Stimulated activated CD8-positive, alpha-beta memory T cell treated with anti-CD3 and anti-CD28 coated beads, Interleukin-2, amount 100 ng/mL, for 1 hour (primary cell): Measurements from ENCODE around the gene SCG5.

ENCODE experiments used
- DNase-seq, 2 donors: peaks; one replicate each; pipeline ENCODE4 v3.0.0-alpha.2; 2020; ENCODE audit warnings: low read depth in 2 of 2

The SCG5 gene

GRCh38 chr15:32659340-32660155 lies 18.0 kb downstream of the SCG5 start:
- no peak for DNase-seq

GRCh38 chr15:32663671-32664070 lies 22.2 kb downstream of the SCG5 start:
- DNase-seq: no peak

- no peak for DNase-seq
Observed at GRCh38 chr15:32664796-32665195, 23.3 kb downstream of the SCG5 start.

GRCh38 chr15:32667321-32667720 lies 25.8 kb downstream of the SCG5 start:
- no peak for DNase-seq

- DNase-seq: no peak
Observed at GRCh38 chr15:32668942-32669341, 27.4 kb downstream of the SCG5 start.

GRCh38 chr15:32669896-32670611 lies 28.5 kb downstream of the SCG5 start:
- no peak for DNase-seq

- no peak for DNase-seq
Observed at GRCh38 chr15:32670623-32671022, 29.1 kb downstream of the SCG5 start.

- DNase-seq: no peak
Observed at GRCh38 chr15:32671339-32672325, 30.1 kb downstream of the SCG5 start.

- DNase-seq: no peak
Observed at GRCh38 chr15:32674681-32675080, 33.2 kb downstream of the SCG5 start.

GRCh38 chr15:32675466-32675865 lies 34.0 kb downstream of the SCG5 start:
- DNase-seq: no peak

GRCh38 chr15:32676169-32676568 lies 34.7 kb downstream of the SCG5 start:
- no peak for DNase-seq

- no peak for DNase-seq
Observed at GRCh38 chr15:32677238-32677750, 35.8 kb downstream of the SCG5 start.

GRCh38 chr15:32679298-32679690 lies 37.8 kb downstream of the SCG5 start:
- DNase-seq: no peak

GRCh38 chr15:32682569-32682968 lies 41.1 kb downstream of the SCG5 start:
- DNase-seq: no peak

- no peak for DNase-seq
Observed at GRCh38 chr15:32682977-32683630, 41.6 kb downstream of the SCG5 start.

- DNase-seq: no peak
Observed at GRCh38 chr15:32683906-32684584, 42.5 kb downstream of the SCG5 start.

GRCh38 chr15:32685576-32685975 lies 44.1 kb downstream of the SCG5 start:
- no peak for DNase-seq

GRCh38 chr15:32687556-32687955 lies 46.0 kb downstream of the SCG5 start:
- DNase-seq: no peak

GRCh38 chr15:32688151-32688639 lies 46.7 kb downstream of the SCG5 start:
- DNase-seq: no peak

- DNase-seq: no peak
Observed at GRCh38 chr15:32690941-32691688, 49.6 kb downstream of the SCG5 start.
